Loucy (cell line): Measurements from ENCODE around the gene SEC16B.
A peak's percentile ranks its signal among the peaks of the same experiment; 100 is the strongest.

ENCODE experiments used
- H2AFZ ChIP-seq: fragments of 200-600 bp; sonication (generic); 2 replicates; pipeline ENCODE4 v1.6.0; 2016; ENCODE audit warnings: antibody characterized with exemption, mild to moderate bottlenecking, low read length, moderate library complexity
- H3F3A ChIP-seq: fragments of 200-600 bp; 2 replicates; pipeline ENCODE4 v1.6.0; 2016; ENCODE audit warnings: antibody characterized with exemption, low read depth, mild to moderate bottlenecking
- H3K27me3 ChIP-seq: fragments of 200-600 bp; sonication (generic); 2 replicates; pipeline ENCODE4 v1.6.1; 2014; ENCODE audit warnings: low read length, mild to moderate bottlenecking; ENCODE audit not compliant: insufficient read depth, poor library complexity, severe bottlenecking
- H3K36me3 ChIP-seq: fragments of 200-600 bp; sonication (generic); 2 replicates; pipeline ENCODE4 v1.6.1; 2016; ENCODE audit warnings: low read length; ENCODE audit not compliant: insufficient read depth
- H3K4me1 ChIP-seq: fragments of 200-600 bp; sonication (generic); 2 replicates; pipeline ENCODE4 v1.5.1; 2014; ENCODE audit warnings: low read length, mild to moderate bottlenecking; ENCODE audit not compliant: insufficient read depth, poor library complexity, severe bottlenecking
- H3K4me2 ChIP-seq: fragments of 200-600 bp; sonication (generic); 2 replicates; pipeline ENCODE4 v1.6.0; 2014; ENCODE audit warnings: antibody characterized with exemption, low read length, low read depth, mild to moderate bottlenecking; ENCODE audit not compliant: poor library complexity, severe bottlenecking
- H3K4me3 ChIP-seq: fragments of 200-600 bp; sonication (generic); 2 replicates; pipeline ENCODE4 v1.5.1; 2014; ENCODE audit warnings: low read length, mild to moderate bottlenecking, mixed read lengths; ENCODE audit not compliant: poor library complexity, severe bottlenecking
- H3K79me2 ChIP-seq: fragments of 200-600 bp; sonication (generic); 2 replicates; pipeline ENCODE4 v1.6.1; 2014; ENCODE audit warnings: low read length; ENCODE audit not compliant: insufficient read depth
- H3K9ac ChIP-seq: fragments of 200-600 bp; sonication (generic); 2 replicates; pipeline ENCODE4 v1.6.0; 2014; ENCODE audit warnings: mild to moderate bottlenecking, low read depth, low read length, moderate library complexity; ENCODE audit not compliant: poor library complexity, severe bottlenecking
- H3K9me2 ChIP-seq: fragments of 200-600 bp; sonication (generic); replicated peaks from 2 replicates; pipeline ENCODE4 v1.6.1; 2016; ENCODE audit warnings: low read depth, low read length, mixed read lengths
- H3K9me3 ChIP-seq: fragments of 200-600 bp; sonication (generic); 2 replicates; pipeline ENCODE4 v1.6.1; 2014; ENCODE audit warnings: mild to moderate bottlenecking, antibody characterized with exemption, low read length, low read depth; ENCODE audit not compliant: insufficient read depth
- H4K20me1 ChIP-seq: fragments of 200-600 bp; sonication (generic); 2 replicates; pipeline ENCODE4 v1.6.0; 2014; ENCODE audit warnings: antibody characterized with exemption, low read length, mild to moderate bottlenecking; ENCODE audit not compliant: insufficient read depth, poor library complexity, severe bottlenecking
- EZH2phosphoT487 ChIP-seq: fragments of 200-600 bp; IDR thresholded peaks from 2 replicates; pipeline ENCODE4 v1.6.1; 2018; ENCODE audit warnings: antibody characterized with exemption, mild to moderate bottlenecking, moderate library complexity, borderline replicate concordance
- TF ChIP-seq, protein P1 (sequence below): fragments of 200-600 bp; sonication (generic); conservative IDR thresholded peaks from 2 replicates; pipeline ENCODE4 v1.5.1; 2014; ENCODE audit warnings: mild to moderate bottlenecking, antibody characterized with exemption, low read length

SEC16B gene

GRCh38 chr1:177960939-177961622 is 8.8 kb downstream of the SEC16B start:
- no peaks in the 10 kb centered on the region for H3F3A ChIP-seq
- no peaks in the 10 kb centered on the region for H4K20me1 ChIP-seq
- TF ChIP-seq, protein P1, sequence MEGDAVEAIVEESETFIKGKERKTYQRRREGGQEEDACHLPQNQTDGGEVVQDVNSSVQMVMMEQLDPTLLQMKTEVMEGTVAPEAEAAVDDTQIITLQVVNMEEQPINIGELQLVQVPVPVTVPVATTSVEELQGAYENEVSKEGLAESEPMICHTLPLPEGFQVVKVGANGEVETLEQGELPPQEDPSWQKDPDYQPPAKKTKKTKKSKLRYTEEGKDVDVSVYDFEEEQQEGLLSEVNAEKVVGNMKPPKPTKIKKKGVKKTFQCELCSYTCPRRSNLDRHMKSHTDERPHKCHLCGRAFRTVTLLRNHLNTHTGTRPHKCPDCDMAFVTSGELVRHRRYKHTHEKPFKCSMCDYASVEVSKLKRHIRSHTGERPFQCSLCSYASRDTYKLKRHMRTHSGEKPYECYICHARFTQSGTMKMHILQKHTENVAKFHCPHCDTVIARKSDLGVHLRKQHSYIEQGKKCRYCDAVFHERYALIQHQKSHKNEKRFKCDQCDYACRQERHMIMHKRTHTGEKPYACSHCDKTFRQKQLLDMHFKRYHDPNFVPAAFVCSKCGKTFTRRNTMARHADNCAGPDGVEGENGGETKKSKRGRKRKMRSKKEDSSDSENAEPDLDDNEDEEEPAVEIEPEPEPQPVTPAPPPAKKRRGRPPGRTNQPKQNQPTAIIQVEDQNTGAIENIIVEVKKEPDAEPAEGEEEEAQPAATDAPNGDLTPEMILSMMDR: no peak
- TF ChIP-seq EZH2phosphoT487: no peak
- no peak overlapping the region for H2AFZ ChIP-seq
- no peaks in the 10 kb centered on the region for H3K9me2 ChIP-seq
- H3K9me3 ChIP-seq: no peaks in the 10 kb centered on the region
- H3K36me3 ChIP-seq: no peaks in the 10 kb centered on the region
- H3K4me2 ChIP-seq: no peak overlapping the region
- no peaks in the 10 kb centered on the region for H3K27me3 ChIP-seq
- no peak overlapping the region for H3K4me3 ChIP-seq
- no peaks in the 10 kb centered on the region for H3K4me1 ChIP-seq
- H3K79me2 ChIP-seq: no peaks in the 10 kb centered on the region
- H3K9ac ChIP-seq: no peak overlapping the region

DNA sequence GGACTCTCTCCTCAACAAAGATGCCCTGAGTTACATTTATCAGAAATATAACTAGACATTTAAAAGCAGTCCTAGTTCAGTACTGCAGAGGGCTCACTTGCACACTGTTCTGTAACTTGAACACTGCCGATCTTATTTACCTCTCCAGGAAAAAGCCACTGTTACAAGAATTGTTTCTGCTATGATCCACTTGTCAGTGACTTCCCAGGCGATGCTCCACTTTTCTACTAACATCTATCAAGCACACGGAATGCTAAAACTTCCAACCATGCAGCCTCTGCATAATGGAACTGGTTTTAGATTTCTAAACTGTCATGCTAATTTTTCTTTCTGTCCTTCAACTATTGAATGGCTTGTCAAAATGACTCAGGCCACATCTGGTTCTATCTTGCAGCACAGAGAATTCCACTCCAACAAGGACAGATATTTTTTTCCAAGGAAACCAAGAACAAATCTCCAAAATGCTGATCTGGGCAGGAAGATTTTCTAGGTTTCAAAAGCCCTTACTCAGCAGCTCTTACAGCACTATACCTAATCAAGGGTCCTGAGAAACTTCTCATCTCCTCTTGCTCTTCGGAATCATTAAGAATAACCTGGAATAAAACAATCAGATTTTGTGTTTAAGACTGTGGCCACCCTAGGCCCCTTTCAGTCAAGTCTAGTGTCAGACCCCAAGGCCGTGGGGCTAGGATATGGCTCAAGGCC is 9.9 kb downstream of the SEC16B start:
- Histone ChIP-seq H2AFZ (no peak overlapping the region), H3K27me3 (no peaks in the 10 kb centered on the region), H3K9me3 (no peaks in the 10 kb centered on the region), H3K4me3 (no peak overlapping the region), H3K4me1 (no peaks in the 10 kb centered on the region), H3K36me3 (no peaks in the 10 kb centered on the region), H3F3A (no peaks in the 10 kb centered on the region), H3K4me2 (no peak overlapping the region), H4K20me1 (no peaks in the 10 kb centered on the region), H3K9ac (no peak overlapping the region), H3K9me2 (no peaks in the 10 kb centered on the region), H3K79me2 (no peaks in the 10 kb centered on the region)
- no peak for TF ChIP-seq EZH2phosphoT487
- TF ChIP-seq, protein P1: 0 out of 2 replicates have a peak, but pooled peaks have one; percentile 10

GRCh38 chr1:177958092-177958491 is 11.8 kb downstream of the SEC16B start:
- H3K79me2 ChIP-seq: no peaks in the 10 kb centered on the region
- H3K36me3 ChIP-seq: no peaks in the 10 kb centered on the region
- no peak overlapping the region for H3K4me2 ChIP-seq
- TF ChIP-seq EZH2phosphoT487: no peak
- TF ChIP-seq, protein P1: no peak
- no peaks in the 10 kb centered on the region for H3K9me3 ChIP-seq
- no peaks in the 10 kb centered on the region for H3K4me1 ChIP-seq
- no peaks in the 10 kb centered on the region for H3F3A ChIP-seq
- no peak overlapping the region for H3K9ac ChIP-seq
- no peak overlapping the region for H2AFZ ChIP-seq
- no peaks in the 10 kb centered on the region for H3K27me3 ChIP-seq
- no peaks in the 10 kb centered on the region for H3K9me2 ChIP-seq
- H3K4me3 ChIP-seq: no peak overlapping the region
- no peaks in the 10 kb centered on the region for H4K20me1 ChIP-seq
